Globus pallidus (tissue), 1 donor: ENCODE measurements around the gene UBAC2.

Experiments used
- DNase-seq: peaks from one replicate; pipeline ENCODE4 v3.0.0-alpha.2; 2015; ENCODE audit warnings: low spot score

Gene UBAC2, protein sequence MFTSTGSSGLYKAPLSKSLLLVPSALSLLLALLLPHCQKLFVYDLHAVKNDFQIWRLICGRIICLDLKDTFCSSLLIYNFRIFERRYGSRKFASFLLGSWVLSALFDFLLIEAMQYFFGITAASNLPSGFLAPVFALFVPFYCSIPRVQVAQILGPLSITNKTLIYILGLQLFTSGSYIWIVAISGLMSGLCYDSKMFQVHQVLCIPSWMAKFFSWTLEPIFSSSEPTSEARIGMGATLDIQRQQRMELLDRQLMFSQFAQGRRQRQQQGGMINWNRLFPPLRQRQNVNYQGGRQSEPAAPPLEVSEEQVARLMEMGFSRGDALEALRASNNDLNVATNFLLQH

DNA sequence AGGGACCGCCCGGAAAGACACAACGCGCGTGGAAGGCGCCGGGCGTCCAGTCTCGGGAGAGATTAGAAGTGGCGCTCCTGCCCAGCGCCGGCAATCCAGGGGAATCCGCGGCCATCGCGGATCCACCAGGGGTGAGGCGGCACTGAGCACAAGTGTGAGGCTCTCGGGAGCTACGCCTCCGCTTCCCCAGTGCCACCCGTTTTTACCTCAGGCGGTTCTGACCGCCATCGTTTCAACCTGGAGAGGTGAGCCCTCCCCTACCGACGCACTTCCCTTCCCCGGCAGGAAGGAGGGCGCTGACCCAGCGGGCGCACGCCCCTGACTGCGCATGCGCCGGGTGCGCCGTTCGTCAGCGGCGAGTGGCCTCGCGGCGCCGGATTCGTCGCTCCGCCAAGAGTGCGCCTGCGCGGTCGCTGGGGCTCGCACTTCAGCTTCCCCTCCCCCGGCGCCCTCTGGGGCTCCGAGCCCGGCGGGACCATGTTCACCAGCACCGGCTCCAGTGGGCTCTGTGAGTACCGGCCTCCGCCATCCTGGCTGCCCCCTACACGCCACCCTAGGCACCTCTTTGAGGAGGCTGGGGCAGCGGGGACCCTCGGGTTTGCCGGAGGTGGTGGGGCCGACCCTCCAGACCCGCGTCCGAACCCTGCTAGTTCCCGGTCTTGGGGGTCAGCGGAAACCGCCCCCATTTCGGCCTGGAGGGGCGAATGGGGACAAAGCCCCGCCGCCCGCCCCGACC is at the start of gene UBAC2:
UBAC2 (plus strand) TSS at position 423 of the 736 bp plus-strand sequence; CDS start at position 478, 55 bp downstream.
- DNase-seq = peak; percentile 93

DNA sequence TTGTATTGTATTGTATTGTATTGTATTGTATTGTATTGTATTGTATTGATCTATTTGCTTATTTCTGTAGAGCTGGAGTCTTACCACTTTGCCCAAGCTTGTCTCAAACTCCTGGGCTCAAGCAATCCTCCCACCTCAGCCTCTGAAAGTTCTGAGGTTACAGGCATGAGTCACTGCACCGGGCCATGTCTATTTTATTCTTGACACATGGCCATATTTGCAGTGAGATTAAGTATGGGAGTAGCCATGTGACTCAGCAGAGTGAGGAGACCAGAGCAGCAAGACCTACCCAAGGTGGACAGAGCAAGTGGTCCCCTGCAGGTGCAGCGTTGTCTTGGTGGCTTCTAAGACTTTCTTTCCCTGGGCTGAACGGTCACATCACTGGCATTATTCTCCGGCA is 49.1 kb upstream of the UBAC2 start:
- DNase-seq = no peak

DNA sequence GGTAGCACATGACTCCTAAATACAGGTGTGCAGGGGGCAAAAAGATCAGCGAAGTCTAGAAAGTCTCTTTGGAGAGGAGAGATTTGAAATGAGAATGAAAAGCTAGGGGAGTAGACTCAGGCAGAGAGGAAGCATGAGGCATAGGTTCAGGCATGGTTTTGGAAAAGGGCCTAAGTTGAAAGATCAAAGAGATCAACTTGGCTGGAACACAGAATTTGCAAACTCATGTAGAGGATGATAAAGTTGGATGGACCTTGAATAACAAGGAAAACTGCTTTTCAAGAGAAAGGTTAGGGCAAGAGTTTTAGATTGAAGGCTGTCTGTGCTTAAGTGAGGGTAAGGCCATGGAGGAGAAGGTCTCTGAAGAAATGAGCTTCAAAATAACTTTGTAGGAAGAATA is 47.4 kb upstream of the UBAC2 start:
- no peak for DNase-seq

DNA sequence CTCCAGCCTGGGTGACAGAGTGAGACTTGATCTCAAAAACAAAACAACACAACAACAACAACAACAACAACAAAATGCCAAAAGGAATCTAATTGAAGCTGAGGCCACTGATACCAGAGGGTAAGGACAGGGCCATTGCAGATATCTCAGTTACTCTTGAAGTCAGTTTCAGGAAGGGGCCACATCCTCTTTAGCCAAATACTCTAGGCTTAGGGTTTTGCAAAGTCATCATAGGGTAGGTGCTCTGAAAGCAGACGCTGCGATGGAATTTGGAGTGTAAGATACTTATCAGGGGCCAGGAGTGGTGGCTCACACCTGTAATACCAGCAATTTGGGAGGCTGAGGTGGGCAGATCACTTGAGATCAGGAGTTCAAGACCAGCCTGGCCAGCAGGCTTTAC is 46.6 kb upstream of the UBAC2 start:
- DNase-seq = no peak

DNA sequence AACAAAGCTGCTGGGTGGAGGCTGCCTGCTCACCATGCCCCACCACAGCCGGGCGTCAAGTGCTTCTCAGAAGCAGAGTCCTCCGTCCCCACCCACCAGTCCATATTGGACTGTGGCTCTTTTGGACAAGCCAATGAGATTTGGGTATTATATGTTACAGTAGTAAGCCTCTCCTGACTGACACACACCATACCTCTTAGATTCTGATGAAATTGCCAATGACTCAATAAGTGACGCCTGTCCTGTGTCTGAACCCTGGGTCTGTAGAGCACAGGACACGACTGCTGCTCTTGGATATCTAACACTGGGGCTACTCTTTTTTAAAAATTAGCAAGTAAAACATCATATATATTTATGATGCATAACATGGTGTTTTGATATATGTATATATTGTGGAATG is 44.8 kb upstream of the UBAC2 start:
- no peak for DNase-seq

DNA sequence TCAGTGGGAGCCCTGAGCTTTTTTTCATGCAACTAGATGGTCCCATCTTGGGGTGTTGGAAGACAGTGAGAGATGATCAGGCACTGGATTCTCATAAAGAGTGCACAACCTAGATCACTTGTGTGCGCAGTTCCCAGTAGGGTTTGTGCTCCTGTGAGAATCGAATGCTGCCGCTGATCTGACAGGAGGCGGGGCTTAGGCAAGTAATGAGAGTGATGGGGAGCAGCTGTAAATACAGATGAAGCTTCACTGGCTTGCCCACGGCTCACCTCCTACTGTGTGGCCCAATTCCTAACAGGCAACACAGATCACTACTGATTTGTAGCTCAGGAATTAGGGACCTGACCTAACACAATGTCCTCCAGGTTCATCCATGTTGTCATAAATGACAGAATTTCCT is 43.6 kb upstream of the UBAC2 start:
- no peak for DNase-seq

DNA sequence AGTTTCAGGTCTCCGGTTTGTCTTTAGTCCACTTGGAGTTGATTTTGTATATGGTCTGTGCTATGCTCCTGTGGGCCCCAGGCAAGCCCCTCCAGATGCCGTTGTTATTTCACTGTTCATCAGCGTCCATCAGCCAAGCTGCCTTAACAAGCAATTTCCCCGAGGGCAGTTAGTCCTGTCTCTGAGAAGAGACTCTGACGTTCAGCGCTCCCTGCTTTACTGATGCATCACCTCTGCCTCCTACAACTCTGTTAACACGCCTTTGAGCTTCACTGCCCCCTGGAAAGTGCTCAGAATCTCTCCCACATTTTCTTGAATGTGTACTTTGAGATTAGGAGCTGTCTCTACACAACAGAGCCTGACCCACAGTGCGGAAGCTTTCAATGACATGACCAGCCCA is 41.8 kb upstream of the UBAC2 start:
- no peak for DNase-seq

DNA sequence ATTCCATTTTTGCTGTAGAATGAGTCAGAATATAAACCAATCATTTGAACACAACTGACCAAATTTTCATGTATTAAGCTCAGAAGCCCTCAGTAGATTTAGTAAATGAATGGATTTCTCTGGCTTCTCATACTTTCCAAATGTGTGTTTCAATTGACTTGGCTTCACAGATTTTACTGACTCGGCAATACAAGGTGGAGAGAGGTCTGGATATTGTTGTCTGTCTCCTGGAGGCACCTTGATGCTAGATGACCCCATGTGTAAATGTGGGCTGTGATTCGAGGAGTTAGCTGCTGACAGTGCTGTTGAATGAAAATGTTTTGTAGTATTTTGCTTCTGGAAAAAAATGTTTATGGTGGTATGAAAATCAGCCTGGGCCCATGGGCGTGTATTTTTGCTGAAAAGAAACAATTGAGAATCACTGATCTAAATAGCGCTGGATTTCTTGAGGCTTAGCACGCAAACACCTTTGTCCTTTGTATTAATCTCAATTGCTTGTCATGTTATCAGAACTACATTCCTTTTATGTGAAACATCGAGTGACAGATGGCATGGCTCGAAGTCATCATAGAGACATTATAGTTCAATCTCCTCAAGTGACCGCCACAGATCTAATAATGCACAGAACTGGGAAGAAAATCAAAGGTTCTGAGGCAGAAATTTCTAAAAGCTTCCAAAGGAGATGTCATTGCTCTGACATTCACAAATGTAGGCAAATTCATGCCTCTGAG is 41.2 kb upstream of the UBAC2 start:
- no peak for DNase-seq

DNA sequence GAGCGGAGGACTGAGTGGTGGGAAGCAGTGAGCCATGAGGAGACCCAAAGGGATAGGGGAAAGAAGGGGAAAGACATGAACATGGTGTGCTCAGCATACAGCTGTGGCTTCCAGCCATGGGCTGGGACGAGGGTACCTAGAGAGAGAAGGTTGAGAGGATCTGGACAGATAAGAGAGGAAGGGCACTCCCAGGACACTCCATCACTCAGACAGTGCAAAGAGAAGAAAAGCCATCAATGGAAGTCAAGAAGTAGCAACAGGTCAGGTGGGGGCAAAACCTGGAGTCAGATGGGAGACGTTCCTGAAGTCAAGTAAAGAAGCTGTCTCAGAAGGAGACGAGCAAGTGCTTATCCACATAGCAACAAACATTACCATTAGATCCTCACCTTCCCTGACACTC is 40.2 kb upstream of the UBAC2 start:
- DNase-seq = no peak

DNA sequence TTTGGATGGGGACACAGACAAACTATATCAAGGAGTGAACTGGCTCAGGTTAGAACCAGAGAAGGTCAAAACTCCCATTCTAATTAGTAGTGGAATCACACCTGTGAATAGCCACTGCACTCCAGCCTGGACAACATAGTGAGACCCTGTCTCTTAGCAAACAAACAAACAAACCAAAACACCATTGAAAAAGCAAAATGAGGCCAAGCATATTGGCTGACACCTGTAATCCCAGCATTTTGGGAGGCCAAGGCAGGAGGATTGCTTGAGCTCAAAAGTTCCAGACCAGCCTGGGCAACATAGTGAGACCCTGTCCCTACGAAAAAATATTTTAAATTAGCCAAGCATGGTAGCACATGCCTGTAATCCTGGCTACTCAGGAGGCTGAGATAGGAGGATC is 39.1 kb upstream of the UBAC2 start:
- DNase-seq = no peak

DNA sequence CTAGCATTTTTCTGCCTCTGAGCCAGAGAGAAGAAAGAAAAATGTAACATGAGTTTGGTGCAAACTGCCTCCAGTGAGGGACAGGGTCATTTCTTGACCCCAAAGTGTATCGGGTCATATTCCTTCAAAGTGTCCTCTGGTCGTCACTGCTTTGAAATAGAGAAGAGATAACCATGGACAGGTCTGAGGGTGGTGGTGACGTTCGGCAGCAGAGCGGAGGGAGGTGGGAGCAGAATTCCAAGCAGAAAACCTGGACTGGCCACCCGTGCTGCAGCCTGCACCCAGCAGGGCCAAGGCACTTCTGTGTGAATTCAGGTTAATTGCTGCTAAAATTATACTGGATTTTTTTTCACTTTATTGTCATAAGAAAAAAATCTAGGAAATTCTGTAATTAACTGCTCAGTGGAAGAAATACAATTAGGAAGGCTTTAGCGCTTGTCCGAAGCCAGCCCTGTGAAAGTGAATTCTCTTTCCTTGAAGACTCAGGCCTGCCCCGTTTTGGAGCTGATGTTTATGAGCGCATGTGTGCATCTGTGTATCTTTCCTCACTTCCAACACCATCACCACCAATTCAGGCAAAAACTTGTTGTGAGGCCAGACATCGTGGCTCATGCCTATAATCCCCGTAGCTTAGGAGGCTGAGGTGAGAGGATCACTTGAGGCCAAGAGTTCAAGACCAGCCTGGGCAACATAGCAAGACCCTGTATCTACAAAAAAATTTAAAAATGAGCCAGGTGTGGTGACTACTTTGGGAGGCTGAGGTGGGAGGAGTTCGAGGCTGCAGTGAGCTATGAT is 37.9 kb upstream of the UBAC2 start:
- no peak for DNase-seq

DNA sequence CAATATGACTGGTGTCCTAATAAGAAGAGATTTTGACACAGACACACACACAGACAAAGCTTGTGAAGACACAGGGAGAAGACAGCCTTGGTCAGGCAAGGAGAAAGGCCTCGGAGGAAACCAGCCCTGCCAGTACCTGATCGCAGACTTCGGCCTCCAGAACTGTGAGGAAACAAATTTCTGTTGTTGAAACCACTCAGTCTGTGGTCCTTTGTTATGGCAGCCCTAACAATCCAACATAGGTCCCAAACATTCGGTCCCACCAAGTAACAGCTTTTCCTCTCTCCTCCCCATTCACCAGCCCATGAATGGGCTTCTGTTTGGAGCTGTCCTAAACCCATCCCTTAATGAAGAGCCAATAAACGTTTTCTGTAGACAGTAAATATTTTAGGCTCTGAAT is 36.4 kb upstream of the UBAC2 start:
- DNase-seq = no peak

DNA sequence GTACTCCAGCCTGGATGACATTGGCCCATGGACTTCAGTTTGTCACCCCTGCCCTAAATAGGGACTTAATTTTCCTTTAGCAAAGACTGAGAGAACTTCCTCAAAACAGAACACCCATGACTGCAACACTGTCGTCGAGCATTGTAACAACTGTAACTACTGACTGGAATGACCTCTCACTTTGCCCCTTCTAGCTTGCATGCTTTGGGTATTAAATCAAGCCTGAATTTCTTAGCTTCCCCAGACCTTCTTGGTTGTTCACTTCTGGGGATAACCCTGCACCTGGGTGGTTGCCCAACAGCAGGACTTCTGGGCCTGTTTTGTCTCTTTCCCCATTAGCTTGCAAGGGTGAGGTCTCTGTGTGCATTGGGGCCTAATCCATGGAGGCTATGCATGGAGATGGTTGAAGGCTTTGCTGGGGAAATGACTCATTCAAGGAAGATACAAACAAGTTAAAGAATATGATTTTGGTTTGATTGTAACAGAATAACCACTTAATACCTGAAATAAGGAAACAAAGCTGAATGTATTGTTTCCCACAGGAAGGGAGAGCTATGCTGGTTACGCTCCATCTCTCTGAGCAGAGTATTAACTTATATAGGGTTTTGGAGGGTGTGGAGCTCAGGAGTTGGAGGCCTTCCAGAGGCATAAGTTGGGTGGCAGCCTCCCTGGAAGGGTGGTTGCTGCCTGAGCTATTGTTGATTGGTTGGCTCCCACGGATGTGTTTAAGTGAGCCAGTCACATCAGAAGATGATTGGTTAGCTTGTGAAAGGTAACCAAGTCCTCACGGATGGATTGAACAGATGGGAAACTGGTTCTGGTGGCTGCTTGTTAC is 34.7 kb upstream of the UBAC2 start:
- DNase-seq = no peak

DNA sequence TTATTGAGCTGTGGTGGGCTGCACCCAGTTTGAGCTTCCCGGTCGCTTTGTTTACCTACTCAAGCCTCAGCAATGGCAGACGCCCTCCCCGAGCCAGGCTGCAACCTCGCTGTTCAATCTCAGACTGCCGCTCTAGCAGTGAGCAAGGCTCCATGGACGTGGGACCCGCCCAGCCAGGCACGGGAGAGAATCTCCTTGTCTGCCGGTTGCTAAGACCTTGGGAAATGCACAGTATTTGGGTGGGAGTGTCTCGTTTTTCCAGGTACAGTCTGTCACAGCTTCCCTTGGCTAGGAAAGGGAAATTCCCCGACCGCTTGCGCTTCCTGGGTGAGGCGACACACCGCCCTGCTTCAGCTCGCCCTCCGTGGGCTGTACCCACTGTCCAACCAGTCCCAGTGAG is 27.7 kb upstream of the UBAC2 start:
- no peak for DNase-seq

DNA sequence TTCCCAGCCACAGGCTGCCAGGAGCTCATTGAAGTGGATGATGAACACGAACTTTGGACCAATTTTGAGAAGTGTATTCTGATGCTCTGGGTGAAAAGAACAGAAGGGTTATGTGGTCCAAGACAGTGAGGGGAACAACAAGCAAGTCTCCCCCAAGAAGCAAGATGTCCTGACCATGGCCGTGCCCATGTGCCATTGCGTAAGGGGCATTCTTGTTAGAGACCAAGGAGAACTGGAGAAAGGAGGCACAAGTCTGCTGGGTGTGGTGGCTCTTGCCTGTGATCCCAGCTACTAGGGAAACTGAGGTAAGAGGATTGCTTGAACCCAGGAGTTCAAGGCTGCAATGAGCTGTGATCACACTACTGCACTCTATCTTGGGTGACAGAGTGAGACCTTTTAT is 27.0 kb upstream of the UBAC2 start:
- DNase-seq = no peak

DNA sequence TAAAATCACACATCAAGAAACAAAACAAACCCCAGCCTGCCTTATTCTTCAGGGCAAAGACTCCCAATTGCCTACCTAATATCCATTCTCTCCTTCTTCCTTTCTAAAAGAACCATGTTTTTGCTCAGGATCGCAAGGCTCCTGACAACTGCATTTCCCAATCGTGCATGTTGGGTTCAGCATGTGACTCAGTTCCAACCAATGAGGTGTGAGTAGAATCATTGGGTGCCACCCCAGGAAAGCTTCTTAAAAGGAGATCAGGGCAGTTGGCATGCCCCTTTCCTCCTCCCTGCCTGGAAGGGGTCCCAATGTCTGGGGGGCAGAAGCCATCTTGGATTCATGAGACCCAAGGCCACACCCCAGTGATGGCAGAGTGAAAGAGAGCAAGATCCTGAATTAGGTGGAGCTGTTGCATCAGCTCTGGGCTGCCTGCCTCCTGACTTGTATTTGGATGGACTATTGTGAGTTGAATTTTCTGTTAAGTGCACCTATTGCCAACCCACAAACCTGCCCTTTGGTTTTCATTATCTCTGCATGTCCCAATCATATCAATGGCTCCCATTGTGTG is 26.0 kb upstream of the UBAC2 start:
- DNase-seq = no peak

DNA sequence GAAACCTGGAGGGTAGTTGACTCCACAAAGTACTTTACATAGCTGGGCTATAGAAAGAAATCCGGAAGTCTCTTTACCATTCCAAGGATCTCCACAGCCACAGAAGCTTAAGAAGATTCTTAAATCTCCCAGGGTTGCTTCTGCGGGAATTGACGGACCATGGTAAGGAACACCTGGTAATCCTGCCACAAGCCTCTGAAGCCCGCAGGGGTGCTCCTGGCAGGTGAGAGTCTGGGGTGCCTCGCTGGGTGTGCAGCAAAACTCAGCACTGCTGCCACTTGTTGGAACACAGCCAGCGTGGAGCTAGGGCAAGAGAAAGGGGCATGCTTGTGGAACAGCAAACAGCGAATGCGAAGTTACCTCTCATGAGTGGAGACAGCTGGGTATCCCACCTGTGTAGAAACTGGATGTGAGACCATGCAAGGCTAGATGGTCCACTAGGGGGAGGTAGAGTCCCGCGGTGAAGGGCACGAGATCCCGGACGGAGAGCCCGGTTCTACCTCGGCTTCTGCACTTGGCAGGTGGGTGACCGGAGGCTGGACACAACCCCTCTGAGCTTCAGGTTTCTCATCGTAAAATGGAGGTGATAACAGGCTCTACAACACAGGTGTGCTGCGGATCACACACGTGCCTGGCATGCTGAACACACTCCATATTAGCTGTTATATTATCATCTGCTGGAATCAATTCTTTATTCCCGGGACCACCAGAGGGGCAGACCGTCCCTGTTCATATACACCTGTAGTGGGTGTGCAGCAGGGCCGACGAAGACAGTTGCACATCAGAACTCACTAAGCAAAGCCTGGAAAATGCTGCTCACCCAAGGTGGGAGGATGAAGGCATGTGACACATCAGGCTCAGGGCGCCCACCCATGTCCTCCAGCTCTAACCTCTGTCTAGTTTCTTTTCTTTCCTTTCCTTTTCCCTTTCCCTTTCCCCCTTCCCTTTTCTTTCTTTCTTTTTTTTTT is 24.1 kb upstream of the UBAC2 start:
- peak; percentile 41 for DNase-seq

DNA sequence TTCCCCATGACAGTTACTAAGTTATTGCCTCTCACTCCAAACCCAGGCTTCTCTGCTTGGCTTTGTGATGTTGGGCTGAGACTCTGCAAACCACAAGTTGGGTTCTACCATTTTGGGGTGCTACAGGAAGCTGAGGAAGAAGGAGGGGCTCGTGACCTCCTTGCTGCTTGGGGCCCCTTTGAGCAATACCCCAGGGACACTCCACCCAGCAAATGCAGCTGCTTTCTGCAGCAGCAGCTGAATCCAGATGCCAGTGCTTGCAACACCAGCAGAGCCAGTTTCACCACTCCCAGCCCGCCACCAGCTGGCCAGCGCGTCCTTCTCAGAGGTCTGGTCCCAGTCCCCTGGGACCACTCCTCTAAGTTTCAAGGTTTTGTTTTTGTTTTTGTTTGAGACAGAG is 22.0 kb upstream of the UBAC2 start:
- DNase-seq = no peak

DNA sequence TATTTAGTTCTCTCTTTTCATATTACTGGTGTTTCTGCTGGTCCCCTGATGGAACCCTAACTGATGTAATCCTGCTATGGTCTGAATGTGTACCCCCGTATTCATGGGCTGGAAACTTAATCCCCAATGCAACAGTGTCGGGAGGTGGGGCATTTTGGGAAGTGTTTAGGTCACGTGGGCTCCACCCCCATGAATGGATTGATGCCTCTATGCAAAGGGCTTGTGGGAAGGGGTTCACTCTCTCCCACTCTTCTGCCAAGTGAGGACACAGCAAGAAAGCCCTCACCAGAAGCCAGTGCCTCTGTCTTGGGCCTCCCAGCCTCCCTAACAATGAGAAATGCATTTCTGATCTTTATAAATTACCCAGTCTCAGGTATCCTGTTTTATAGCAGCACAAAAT is 21.2 kb upstream of the UBAC2 start:
- DNase-seq = no peak

DNA sequence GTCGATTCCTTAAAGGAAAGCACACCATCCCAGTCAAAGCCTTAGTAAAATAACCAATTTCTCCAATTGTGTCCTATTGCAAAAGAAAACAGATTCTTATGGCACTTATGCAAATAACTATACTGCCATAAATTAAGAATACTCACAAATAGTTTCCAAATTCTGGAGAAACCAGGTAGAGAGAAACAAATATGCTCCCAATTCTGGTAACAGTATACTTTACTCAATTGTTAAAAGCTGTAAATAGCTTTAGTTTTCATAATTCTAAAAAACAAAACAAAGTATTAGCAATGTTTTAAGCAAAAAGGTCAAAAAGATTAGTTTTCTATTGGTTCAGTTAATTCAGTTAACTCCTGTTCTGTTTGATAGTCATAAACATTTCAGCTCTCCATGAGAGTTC is 18.2 kb upstream of the UBAC2 start:
- no peak for DNase-seq
